MM.1S (cell line): Measurements from ENCODE around the gene RFX2.
A peak's percentile ranks its signal among the peaks of the same experiment; 100 is the strongest.

Experiments used
- DNase-seq: peaks from one replicate; pipeline ENCODE4 v3.0.0-alpha.2; 2015
- H2AFZ ChIP-seq: fragments of 300-600 bp; sonication (generic); 2 replicates; pipeline ENCODE4 v1.6.0; 2016; ENCODE audit warnings: antibody characterized with exemption, low read length
- H3F3A ChIP-seq: fragments of 300-600 bp; sonication (generic); 2 replicates; pipeline ENCODE4 v1.6.1; 2016; ENCODE audit warnings: mild to moderate bottlenecking, antibody characterized with exemption, low read length, moderate library complexity, mixed read lengths; ENCODE audit not compliant: insufficient read depth
- H3K27ac ChIP-seq: fragments of 300-600 bp; sonication (generic); 2 replicates; pipeline ENCODE4 v1.5.1; 2016; ENCODE audit warnings: mild to moderate bottlenecking, low read length
- H3K27me3 ChIP-seq: fragments of 300-600 bp; sonication (generic); replicated peaks from 2 replicates; pipeline ENCODE4 v1.6.0; 2016; ENCODE audit warnings: low read length; ENCODE audit not compliant: insufficient read depth
- H3K36me3 ChIP-seq: fragments of 300-600 bp; sonication (generic); replicated peaks from 2 replicates; pipeline ENCODE4 v1.6.1; 2016; ENCODE audit warnings: mild to moderate bottlenecking, low read length, mixed read lengths; ENCODE audit not compliant: insufficient read depth
- H3K4me1 ChIP-seq: fragments of 300-600 bp; sonication (generic); 2 replicates; pipeline ENCODE4 v1.6.1; 2016; ENCODE audit warnings: low read length, mixed read lengths
- H3K4me2 ChIP-seq: fragments of 300-600 bp; sonication (generic); 2 replicates; pipeline ENCODE4 v1.6.0; 2016; ENCODE audit warnings: low read depth, low read length
- H3K4me3 ChIP-seq: fragments of 300-600 bp; sonication (generic); 2 replicates; pipeline ENCODE4 v1.5.1; 2016; ENCODE audit warnings: low read length, mixed read lengths
- H3K79me2 ChIP-seq: fragments of 300-600 bp; sonication (generic); 2 replicates; pipeline ENCODE4 v1.6.1; 2016; ENCODE audit warnings: mixed run types, low read length, mixed read lengths
- H3K9ac ChIP-seq: fragments of 300-600 bp; sonication (generic); 2 replicates; pipeline ENCODE4 v1.6.1; 2016; ENCODE audit warnings: low read length, mixed read lengths
- H3K9me2 ChIP-seq: fragments of 300-600 bp; sonication (generic); replicated peaks from 2 replicates; pipeline ENCODE4 v1.6.1; 2016; ENCODE audit warnings: mild to moderate bottlenecking, low read length, mixed read lengths; ENCODE audit not compliant: insufficient read depth
- H3K9me3 ChIP-seq: fragments of 300-600 bp; sonication (generic); replicated peaks from 2 replicates; pipeline ENCODE4 v1.6.1; 2016; ENCODE audit warnings: mild to moderate bottlenecking, low read length, mixed read lengths; ENCODE audit not compliant: insufficient read depth
- H4K20me1 ChIP-seq: fragments of 300-600 bp; sonication (generic); 2 replicates; pipeline ENCODE4 v1.6.1; 2016; ENCODE audit warnings: mild to moderate bottlenecking, low read length, moderate library complexity, mixed read lengths; ENCODE audit not compliant: insufficient read depth
- EZH2 ChIP-seq: fragments of 300-600 bp; sonication (generic); optimal IDR thresholded peaks from 2 replicates; pipeline ENCODE3; 2017; ENCODE audit warnings: low read depth, mild to moderate bottlenecking, antibody characterized with exemption, low read length, mixed read lengths
- EZH2phosphoT487 ChIP-seq: fragments of 300-600 bp; sonication (generic); IDR thresholded peaks from 2 replicates; pipeline ENCODE4 v1.6.1; 2018; ENCODE audit warnings: antibody characterized with exemption, low read length
- TF ChIP-seq, protein P1 (sequence below): fragments of 300-600 bp; sonication (generic); IDR thresholded peaks from 2 replicates; pipeline ENCODE4 v1.5.1; 2016; ENCODE audit warnings: antibody characterized with exemption, low read length, mixed read lengths

Gene RFX2

DNA sequence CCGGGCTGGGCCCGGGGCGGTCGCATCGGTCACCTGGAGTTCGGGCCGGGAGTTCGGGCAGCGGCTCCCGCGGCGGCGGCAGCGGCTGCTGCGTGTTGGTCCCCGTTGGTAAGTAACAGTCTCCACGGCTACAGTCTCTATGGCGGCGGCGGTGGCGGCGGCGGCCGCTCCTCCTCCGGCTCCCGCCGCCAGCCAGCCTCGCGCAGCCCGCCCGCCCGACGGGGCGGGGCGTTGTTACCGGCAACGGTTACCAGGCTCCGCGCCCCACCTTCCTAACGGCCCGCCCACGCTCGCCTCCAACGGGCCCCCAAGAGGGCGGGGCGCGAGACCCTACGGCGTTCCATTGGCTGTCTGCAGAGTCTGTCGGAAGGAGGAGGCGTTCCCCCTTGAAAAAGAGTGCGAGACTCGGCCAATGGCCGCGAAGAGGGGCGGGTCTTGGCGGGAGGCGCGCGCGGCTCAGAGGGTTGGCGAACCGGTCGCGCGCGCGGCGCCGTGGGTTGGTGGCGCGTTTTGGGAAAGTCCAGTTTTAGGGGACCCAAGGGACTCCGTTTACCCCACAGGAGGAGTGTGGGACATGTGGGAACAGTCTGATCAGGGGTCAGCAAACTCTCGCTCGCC, at the start of gene RFX2:
Gene RFX2, minus strand, starts transcription at position 141 of the 618 bp plus-strand sequence. CDS start 63,004 bp downstream, outside the sequence.
- H3K9me2 ChIP-seq, result no peaks in the 10 kb centered on the region
- H3K4me2 ChIP-seq, result peak within 1 kb of the TSS; percentile 46; the same call in 1 of the 2 replicates
- peak within 1 kb of the TSS; percentile 34; the same call in 1 of the 2 replicates for H3K9ac ChIP-seq
- no peaks in the 10 kb centered on the region for H3K36me3 ChIP-seq
- no peak within 1 kb of the TSS for H3K27ac ChIP-seq
- no peaks in the 10 kb centered on the region for H4K20me1 ChIP-seq
- H3K27me3 ChIP-seq, result peaks cover 66% of the 10 kb centered on the region
- peak within 1 kb of the TSS; percentile 43; the same call in 1 of the 2 replicates for H3K4me3 ChIP-seq
- 0 out of 2 replicates have a peak, but pooled peaks cover 2% of the 10 kb centered on the region for H3F3A ChIP-seq
- peak within 1 kb of the TSS; percentile 19; the same call in 1 of the 2 replicates for H2AFZ ChIP-seq
- H3K79me2 ChIP-seq, result no peaks in the 10 kb centered on the region
- H3K9me3 ChIP-seq, result no peaks in the 10 kb centered on the region
- peak; percentile 94 for DNase-seq
- TF ChIP-seq EZH2 (no peak), EZH2phosphoT487 (no peak)
- TF ChIP-seq, protein P1, sequence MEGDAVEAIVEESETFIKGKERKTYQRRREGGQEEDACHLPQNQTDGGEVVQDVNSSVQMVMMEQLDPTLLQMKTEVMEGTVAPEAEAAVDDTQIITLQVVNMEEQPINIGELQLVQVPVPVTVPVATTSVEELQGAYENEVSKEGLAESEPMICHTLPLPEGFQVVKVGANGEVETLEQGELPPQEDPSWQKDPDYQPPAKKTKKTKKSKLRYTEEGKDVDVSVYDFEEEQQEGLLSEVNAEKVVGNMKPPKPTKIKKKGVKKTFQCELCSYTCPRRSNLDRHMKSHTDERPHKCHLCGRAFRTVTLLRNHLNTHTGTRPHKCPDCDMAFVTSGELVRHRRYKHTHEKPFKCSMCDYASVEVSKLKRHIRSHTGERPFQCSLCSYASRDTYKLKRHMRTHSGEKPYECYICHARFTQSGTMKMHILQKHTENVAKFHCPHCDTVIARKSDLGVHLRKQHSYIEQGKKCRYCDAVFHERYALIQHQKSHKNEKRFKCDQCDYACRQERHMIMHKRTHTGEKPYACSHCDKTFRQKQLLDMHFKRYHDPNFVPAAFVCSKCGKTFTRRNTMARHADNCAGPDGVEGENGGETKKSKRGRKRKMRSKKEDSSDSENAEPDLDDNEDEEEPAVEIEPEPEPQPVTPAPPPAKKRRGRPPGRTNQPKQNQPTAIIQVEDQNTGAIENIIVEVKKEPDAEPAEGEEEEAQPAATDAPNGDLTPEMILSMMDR, result no peak
- H3K4me1 ChIP-seq, result no peaks in the 10 kb centered on the region

DNA sequence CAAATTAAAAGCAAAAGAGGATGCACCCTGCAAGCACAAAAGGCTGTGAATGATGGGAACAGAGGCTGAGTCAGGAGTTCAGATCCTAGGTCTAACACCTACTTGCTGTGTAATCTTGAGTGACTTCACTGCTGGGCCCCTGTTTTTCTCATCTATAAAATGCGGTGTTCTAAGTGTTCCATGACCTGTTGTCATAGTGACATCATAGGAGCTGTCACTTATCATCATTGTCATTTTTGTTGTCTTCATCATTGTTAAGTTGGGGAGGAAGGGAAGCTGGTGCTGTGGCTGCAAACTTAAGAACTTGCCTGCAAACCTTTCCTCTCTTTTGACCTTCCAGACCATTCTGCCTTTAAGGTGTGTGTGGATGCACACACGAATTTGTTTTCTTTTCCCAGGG, 45.7 kb upstream of the RFX2 start:
- H3K9me3 ChIP-seq, result no peaks in the 10 kb centered on the region

DNA sequence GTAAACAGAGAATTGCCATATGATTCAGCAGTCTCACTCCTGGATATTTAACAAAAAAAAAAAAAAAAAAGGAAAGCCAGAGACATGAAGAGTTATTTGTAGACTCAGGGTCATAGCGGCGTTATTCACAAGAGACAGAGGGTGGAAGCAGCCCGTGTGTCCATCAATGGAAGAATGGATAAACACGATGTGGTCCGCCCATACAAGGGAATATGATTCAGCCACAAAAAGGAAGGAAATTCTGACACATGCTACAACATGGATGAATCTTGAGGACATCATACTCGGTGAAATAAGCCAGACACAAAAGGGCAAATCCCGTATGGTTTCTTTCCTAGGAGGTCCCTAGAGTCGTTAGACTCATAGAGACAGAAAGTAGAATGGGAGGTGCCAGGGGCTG, 40.0 kb upstream of the RFX2 start:
- no peaks in the 10 kb centered on the region for H4K20me1 ChIP-seq
- peaks cover 87% of the 10 kb centered on the region for H3K27me3 ChIP-seq
- H3K9me3 ChIP-seq, result no peaks in the 10 kb centered on the region
- no peak overlapping the region for H3K9ac ChIP-seq
- no peak overlapping the region for H2AFZ ChIP-seq
- H3K79me2 ChIP-seq, result no peaks in the 10 kb centered on the region
- H3K4me3 ChIP-seq, result no peak overlapping the region
- no peaks in the 10 kb centered on the region for H3K4me1 ChIP-seq
- H3K36me3 ChIP-seq, result no peaks in the 10 kb centered on the region
- no peak for DNase-seq
- TF ChIP-seq EZH2, result no peak
- TF ChIP-seq, protein P1, result no peak
- TF ChIP-seq EZH2phosphoT487, result no peak
- no peaks in the 10 kb centered on the region for H3K9me2 ChIP-seq
- H3K4me2 ChIP-seq, result no peak overlapping the region
- no peaks in the 10 kb centered on the region for H3F3A ChIP-seq
- no peak overlapping the region for H3K27ac ChIP-seq

More for the DNA sequence above, 45.7 kb upstream of the RFX2 start:
- H3K36me3 ChIP-seq, result no peaks in the 10 kb centered on the region
- no peaks in the 10 kb centered on the region for H3K4me1 ChIP-seq
- no peak for DNase-seq
- no peak overlapping the region for H2AFZ ChIP-seq
- H3K9me2 ChIP-seq, result no peaks in the 10 kb centered on the region
- peaks cover 77% of the 10 kb centered on the region for H3K27me3 ChIP-seq
- no peaks in the 10 kb centered on the region for H3F3A ChIP-seq
- H3K9ac ChIP-seq, result no peak overlapping the region
- TF ChIP-seq EZH2phosphoT487 (no peak), EZH2 (no peak)
- TF ChIP-seq, protein P1, result no peak
- H3K79me2 ChIP-seq, result no peaks in the 10 kb centered on the region
- no peaks in the 10 kb centered on the region for H4K20me1 ChIP-seq
- no peak overlapping the region for H3K4me3 ChIP-seq
- no peak overlapping the region for H3K27ac ChIP-seq
- H3K4me2 ChIP-seq, result no peak overlapping the region
